B cell (primary cell): ENCODE data around the gene RPL39L. TPM values are rescaled to one million over a fixed set of nuclear protein-coding genes. Genes with fewer than 3 reads are reported as not detected.

Experiments used
- ATAC-seq: fragments of 200-7000 bp; cut with Tn5 transposase; one replicate; pipeline ENCODE4 v1.10.0; 2021; ENCODE audit warnings: low read depth, mild to moderate bottlenecking, moderate number of reproducible peaks, moderate library complexity
- CTCF ChIA-PET: fragments of 350-600 bp; sonication (Branson Sonifier 250); formaldehyde crosslinking; loops from one replicate; lab custom pipeline; 2021; ENCODE audit warnings: antibody characterized with exemption, inconsistent platforms; lab: Charles Lee
- POLR2A ChIA-PET: fragments of 350-600 bp; sonication (Branson Sonifier 250); formaldehyde crosslinking; loops from one replicate; lab custom pipeline; 2021; ENCODE audit warnings: antibody characterized with exemption; lab: Charles Lee
- DNase-seq: peaks from one replicate; pipeline ENCODE4 v3.0.0; 2013
- H2AFZ ChIP-seq: 2 replicates; pipeline ENCODE4 v1.6.1; 2012; ENCODE audit warnings: mild to moderate bottlenecking, low read depth, low read length; ENCODE audit not compliant: insufficient read depth, poor library complexity, severe bottlenecking
- H3K27ac ChIP-seq, 2 donors: 1 replicate in 1 of 2; 2 replicates in 1 of 2; pipeline ENCODE4 v1.5.1; 2012 to 2013; ENCODE audit warnings: low read length in 2 of 2, mild to moderate bottlenecking in 2 of 2, moderate library complexity in 1 of 2
- H3K27me3 ChIP-seq, 4 experiments: fragments of 200-600 bp in 1 of 4; sonication (generic) in 1 of 4; replicated peaks in 1 of 4; 1 replicate in 2 of 4; 2 replicates in 2 of 4; pipeline versions ENCODE4 v1.6.1 to v1.7.0; 2013 to 2016; ENCODE audit warnings: low read length in 3 of 4, mild to moderate bottlenecking in 2 of 4, mixed read lengths in 1 of 4, moderate library complexity in 1 of 4; ENCODE audit not compliant: insufficient read depth in 4 of 4, control insufficient read depth in 3 of 4; ENCODE audit errors: control extremely low read depth in 1 of 4
- H3K36me3 ChIP-seq, 2 experiments: replicated peaks in 1 of 2; 1 replicate in 1 of 2; 2 replicates in 1 of 2; pipeline versions ENCODE4 v1.6.1 to v1.7.1; 2013; ENCODE audit warnings: low read length in 1 of 2; ENCODE audit not compliant: insufficient read depth in 2 of 2, control insufficient read depth in 1 of 2; ENCODE audit errors: control extremely low read depth in 1 of 2, extremely low read depth in 1 of 2
- H3K4me1 ChIP-seq, 2 donors: fragments of 200-600 bp in 1 of 2; sonication (generic) in 1 of 2; 1 replicate in 1 of 2; 2 replicates in 1 of 2; pipeline versions ENCODE4 v1.5.1 to v1.6.1; 2013 to 2017; ENCODE audit warnings: low read length in 2 of 2; ENCODE audit not compliant: control insufficient read depth in 2 of 2, insufficient read depth in 2 of 2
- H3K4me2 ChIP-seq: replicated peaks from 2 replicates; pipeline ENCODE3; 2012; ENCODE audit warnings: mild to moderate bottlenecking, low read depth, low read length; ENCODE audit not compliant: poor library complexity, severe bottlenecking
- H3K4me3 ChIP-seq, 5 experiments: fragments of 200-600 bp in 1 of 5; sonication (generic) in 1 of 5; 1 replicate in 3 of 5; 2 replicates in 2 of 5; pipeline versions ENCODE4 v1.5.1 to v1.7.0; 2011 to 2016; ENCODE audit warnings: low read length in 4 of 5, mild to moderate bottlenecking in 4 of 5, low read depth in 2 of 5, control low read depth in 1 of 5, moderate library complexity in 1 of 5; ENCODE audit not compliant: insufficient read depth in 1 of 5; ENCODE audit errors: control extremely low read depth in 1 of 5, extremely low read depth in 1 of 5
- H3K79me2 ChIP-seq: fragments of 200-600 bp; sonication (generic); one replicate; pipeline ENCODE4 v1.6.0; 2016; ENCODE audit warnings: low read length; ENCODE audit not compliant: control insufficient read depth, insufficient read depth
- H3K9ac ChIP-seq: fragments of 200-600 bp; sonication (generic); 2 replicates; pipeline ENCODE4 v1.6.1; 2017; ENCODE audit warnings: mild to moderate bottlenecking, low read length, moderate library complexity
- H3K9me3 ChIP-seq, 3 donors: one replicate each; pipeline versions ENCODE4 v1.6.1 to v1.7.1; 2013; ENCODE audit warnings: low read length in 2 of 3; ENCODE audit not compliant: control insufficient read depth in 2 of 3, insufficient read depth in 1 of 3; ENCODE audit errors: control extremely low read depth in 1 of 3
- H4K20me1 ChIP-seq: 2 replicates; pipeline ENCODE4 v1.6.0; 2012; ENCODE audit warnings: mild to moderate bottlenecking, low read length; ENCODE audit not compliant: insufficient read depth, control insufficient read depth, poor library complexity, severe bottlenecking
- H3K27ac Mint-ChIP-seq: one replicate; pipeline ENCODE4 v1.8.0; 2021; ENCODE audit warnings: mixed read lengths
- H3K27me3 Mint-ChIP-seq: one replicate; pipeline ENCODE4 v1.8.0; 2021; ENCODE audit warnings: mixed read lengths
- H3K4me1 Mint-ChIP-seq: one replicate; pipeline ENCODE4 v1.8.0; 2021; ENCODE audit warnings: mixed read lengths
- H3K4me3 Mint-ChIP-seq: one replicate; pipeline ENCODE4 v1.8.0; 2021; ENCODE audit warnings: mixed read lengths
- H3K9me3 Mint-ChIP-seq: one replicate; pipeline ENCODE4 v1.8.0; 2022; ENCODE audit warnings: mixed read lengths; ENCODE audit not compliant: insufficient read depth
- EZH2 ChIP-seq: IDR thresholded peaks from 2 replicates; pipeline ENCODE4 v1.6.1; 2012; ENCODE audit warnings: borderline replicate concordance, low read depth, mild to moderate bottlenecking, moderate library complexity, low read length; ENCODE audit not compliant: insufficient read depth, poor library complexity, severe bottlenecking
- WGBS: methylation state at CpG from one replicate; pipeline ENCODE4 v1.1.5; 2013; ENCODE audit warnings: missing lambda C conversion rate; ENCODE audit not compliant: insufficient coverage; 5-methylcytosine and 5-hydroxymethylcytosine counted together
- intact Hi-C: fragments of 100-400 bp; cut with micrococcal nuclease; formaldehyde crosslinking; loops from one replicate; pipeline ENCODE4 v1.10.0; 2022
- polyA plus RNA-seq: library from polyadenylated mRNA; depleted of rRNA; stranded (reverse); fragments of >200 nt; gene quantifications from 2 replicates; pipeline ENCODE4 v1.2.3, GENCODE V29; 2012
- total RNA-seq, 2 donors: library from RNA; stranded (reverse); fragments of 120-200 nt in 1 of 2; gene quantifications; 1 replicate in 1 of 2; 2 replicates in 1 of 2; pipeline versions ENCODE4 v1.2.3 to v1.2.4, GENCODE V29; 2013 to 2022
- TF ChIP-seq, protein P1 (sequence below): fragments of 200-600 bp; IDR thresholded peaks from one replicate; pipeline ENCODE4 v1.8.0; 2022; ENCODE audit warnings: antibody characterized with exemption, mild to moderate bottlenecking

Gene RPL39L
- total and polyA plus RNA-seq, 2 donors (not counting 1 experiment from before 2014, with no cell fraction given) = 3.1 to 4.5 TPM

DNA sequence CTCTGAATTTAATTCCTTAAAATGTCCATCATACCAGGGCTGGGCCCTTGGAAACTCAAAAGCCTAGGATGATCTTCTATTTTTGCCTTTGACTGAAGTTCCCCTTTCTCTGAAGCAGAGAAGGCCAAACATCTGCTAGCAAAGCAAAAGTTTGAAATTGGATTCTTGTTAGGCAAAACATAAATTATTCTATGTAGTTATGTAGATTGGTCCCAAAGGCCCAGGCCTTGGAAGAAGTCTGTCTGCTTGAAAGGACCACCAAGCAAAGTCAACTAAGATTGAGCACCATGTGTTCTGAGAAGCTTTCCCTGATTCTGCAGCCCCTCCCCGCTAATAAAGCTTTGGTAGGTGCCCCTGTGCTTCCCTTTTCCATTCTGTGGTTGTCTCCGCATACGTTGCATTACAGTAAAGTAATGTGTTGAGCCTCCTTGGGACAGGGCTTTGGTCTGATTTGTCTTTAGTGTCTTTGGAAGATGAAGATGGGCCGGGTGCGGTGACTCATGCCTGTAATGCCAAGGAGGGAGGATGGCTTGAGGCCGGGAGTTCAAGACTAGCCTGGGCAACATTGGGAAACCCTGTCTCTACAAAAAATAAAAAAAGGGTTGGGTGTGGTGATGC, 56.4 kb downstream of the RPL39L start:
- peak overlapping the region in 1 of 2 donors; percentile 30 for H3K27ac ChIP-seq
- Mint-ChIP-seq H3K27me3 (no peaks in the 10 kb centered on the region), H3K4me3 (no peak overlapping the region), H3K27ac (peak overlapping the region; percentile 37), H3K9me3 (peaks cover 5% of the 10 kb centered on the region), H3K4me1 (peaks cover 9% of the 10 kb centered on the region)
- H3K79me2 ChIP-seq = no peaks in the 10 kb centered on the region
- WGBS = 85% methylated on average over 5 of the region's 6 CpGs
- no peak overlapping the region for H3K4me2 ChIP-seq
- no peak overlapping the region for H3K9ac ChIP-seq
- no peak overlapping the region for H3K4me3 ChIP-seq
- DNase-seq (no peak), ATAC-seq (no peak)
- ChIA-PET POLR2A (interaction anchor here (0.6 to 0.7 kb wide), 3 partner anchors 10 to 31 kb away, joined by 3 to 5 read pairs (median 3); no protein-coding TSS in a partner anchor), CTCF (interaction anchor here (0.6 to 2.3 kb wide), 3 partner anchors 30 to 489 kb away, joined by 3 to 8 read pairs (median 4); no protein-coding TSS in a partner anchor)
- no peak for TF ChIP-seq EZH2
- TF ChIP-seq, protein P1, sequence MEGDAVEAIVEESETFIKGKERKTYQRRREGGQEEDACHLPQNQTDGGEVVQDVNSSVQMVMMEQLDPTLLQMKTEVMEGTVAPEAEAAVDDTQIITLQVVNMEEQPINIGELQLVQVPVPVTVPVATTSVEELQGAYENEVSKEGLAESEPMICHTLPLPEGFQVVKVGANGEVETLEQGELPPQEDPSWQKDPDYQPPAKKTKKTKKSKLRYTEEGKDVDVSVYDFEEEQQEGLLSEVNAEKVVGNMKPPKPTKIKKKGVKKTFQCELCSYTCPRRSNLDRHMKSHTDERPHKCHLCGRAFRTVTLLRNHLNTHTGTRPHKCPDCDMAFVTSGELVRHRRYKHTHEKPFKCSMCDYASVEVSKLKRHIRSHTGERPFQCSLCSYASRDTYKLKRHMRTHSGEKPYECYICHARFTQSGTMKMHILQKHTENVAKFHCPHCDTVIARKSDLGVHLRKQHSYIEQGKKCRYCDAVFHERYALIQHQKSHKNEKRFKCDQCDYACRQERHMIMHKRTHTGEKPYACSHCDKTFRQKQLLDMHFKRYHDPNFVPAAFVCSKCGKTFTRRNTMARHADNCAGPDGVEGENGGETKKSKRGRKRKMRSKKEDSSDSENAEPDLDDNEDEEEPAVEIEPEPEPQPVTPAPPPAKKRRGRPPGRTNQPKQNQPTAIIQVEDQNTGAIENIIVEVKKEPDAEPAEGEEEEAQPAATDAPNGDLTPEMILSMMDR = no peak
- no peak overlapping the region for H2AFZ ChIP-seq
- intact Hi-C loops = no loop called here
- no peaks in the 10 kb centered on the region for H3K27me3 ChIP-seq
- H4K20me1 ChIP-seq = peaks cover 5% of the 10 kb centered on the region
- peaks cover 4 to 12% (median 7%) of the 10 kb centered on the region in 3 donors for H3K9me3 ChIP-seq
- H3K4me1 ChIP-seq = no peaks in the 10 kb centered on the region
- H3K36me3 ChIP-seq = peaks cover 0 to 16% of the 10 kb centered on the region in 2 experiments

DNA sequence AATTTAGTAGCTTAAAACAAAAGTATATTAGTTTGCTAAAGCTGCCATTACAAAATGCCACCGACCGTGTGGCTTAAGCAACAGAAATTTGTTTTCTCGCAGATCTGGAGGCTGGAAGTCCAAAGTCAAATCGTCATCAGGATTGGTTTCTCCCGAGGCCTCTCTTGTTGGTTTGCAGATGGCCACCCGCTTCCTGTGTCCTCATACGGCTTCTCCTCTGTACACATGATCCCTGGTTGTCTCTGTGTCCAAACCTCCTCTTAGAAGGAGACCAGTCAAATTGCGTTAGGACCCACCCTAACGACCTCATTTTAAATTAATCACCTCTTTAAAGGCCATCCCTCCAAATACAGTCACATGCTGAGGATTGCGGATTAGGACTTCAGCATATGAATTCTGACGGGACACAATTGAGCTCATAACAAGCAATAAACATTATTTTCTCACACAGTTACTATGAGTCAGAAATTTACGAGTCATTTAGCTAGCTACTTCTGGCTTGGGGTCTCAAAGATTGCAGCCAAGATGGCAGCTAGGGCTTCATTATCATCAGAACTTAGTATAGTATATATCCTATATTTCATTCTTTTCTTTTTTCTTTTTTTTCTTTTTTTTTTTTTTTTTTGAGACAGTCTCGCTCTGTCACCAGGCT, 58.4 kb downstream of the RPL39L start:
- Mint-ChIP-seq H3K27ac (peak overlapping the region; percentile 42), H3K27me3 (no peaks in the 10 kb centered on the region), H3K4me1 (peaks cover 9% of the 10 kb centered on the region), H3K9me3 (no peaks in the 10 kb centered on the region), H3K4me3 (no peak overlapping the region)
- no peaks in the 10 kb centered on the region for H3K4me1 ChIP-seq
- peak overlapping the region in 1 of 2 donors; percentile 25 for H3K27ac ChIP-seq
- no peaks in the 10 kb centered on the region for H3K79me2 ChIP-seq
- DNase-seq (no peak), ATAC-seq (no peak)
- H2AFZ ChIP-seq = no peak overlapping the region
- intact Hi-C loops = no loop called here
- H3K4me3 ChIP-seq = no peak overlapping the region
- no peak overlapping the region for H3K9ac ChIP-seq
- WGBS = 90% methylated on average over 11 of the region's 13 CpGs
- peaks cover 18% of the 10 kb centered on the region for H4K20me1 ChIP-seq
- no peak overlapping the region for H3K4me2 ChIP-seq
- peaks cover 0 to 5% (median 0%) of the 10 kb centered on the region in 3 donors for H3K9me3 ChIP-seq
- TF ChIP-seq, protein P1 = no peak
- H3K27me3 ChIP-seq = no peaks in the 10 kb centered on the region
- ChIA-PET CTCF (interaction anchor here (0.6 to 1.0 kb wide), 4 partner anchors 12 to 854 kb away, joined by 3 read pairs; no protein-coding TSS in a partner anchor), POLR2A (interaction anchor here (0.7 kb wide), 1 partner anchor 60 kb away, joined by 3 read pairs; no protein-coding TSS in a partner anchor)
- peaks cover 0 to 35% of the 10 kb centered on the region in 2 experiments for H3K36me3 ChIP-seq
